ENCODE data around the gene THUMPD3.

THUMPD3 gene

DNA sequence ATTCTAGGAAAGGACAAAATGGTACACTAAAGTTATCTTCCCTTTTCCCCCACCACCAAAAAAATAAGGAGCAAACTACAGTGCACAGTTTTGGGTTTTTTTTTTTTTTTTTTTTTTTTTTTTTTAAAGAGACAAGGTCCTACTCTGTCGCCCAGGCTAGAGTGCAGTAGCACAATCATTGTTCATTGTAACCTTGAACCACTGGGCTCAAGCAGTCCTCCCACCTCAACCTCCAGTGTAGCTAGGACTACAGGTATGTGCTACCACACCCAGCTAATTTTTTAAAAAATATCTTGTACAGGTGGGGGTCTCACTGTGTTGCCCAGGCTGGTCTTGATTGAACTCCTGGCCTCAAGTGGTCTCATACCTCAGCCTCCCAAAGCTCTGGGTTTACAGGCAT lies 49.4 kb downstream of the THUMPD3 start:
- H3K79me2 ChIP-seq (ENCODE audit: insufficient read depth, low read length) = peaks cover 100% of the 10 kb centered on the region
- no peak overlapping the region for H3K9ac ChIP-seq (ENCODE audit: low read depth, low read length, poor library complexity, severe bottlenecking)
- peaks cover 99% of the 10 kb centered on the region for H4K20me1 ChIP-seq (ENCODE audit: insufficient read depth, low read length, poor library complexity, severe bottlenecking)
- no peak overlapping the region for H3K4me3 ChIP-seq (ENCODE audit: low read length, poor library complexity, severe bottlenecking)
- H3K4me1 ChIP-seq (ENCODE audit: insufficient read depth, low read length, poor library complexity, severe bottlenecking) = peaks cover 11% of the 10 kb centered on the region
- H3K9me3 ChIP-seq (ENCODE audit: insufficient read depth, low read depth, low read length) = no peaks in the 10 kb centered on the region
- H3K4me2 ChIP-seq (ENCODE audit: low read depth, low read length, poor library complexity, severe bottlenecking) = peak overlapping the region; percentile 29
- H3K27me3 ChIP-seq (ENCODE audit: insufficient read depth, low read length, poor library complexity, severe bottlenecking) = no peaks in the 10 kb centered on the region
- H3K9me2 ChIP-seq (replicated peaks; ENCODE audit: low read depth, low read length) = no peaks in the 10 kb centered on the region
- peaks cover 13% of the 10 kb centered on the region; the same call in 1 of the 2 replicates for H3K36me3 ChIP-seq (ENCODE audit: insufficient read depth, low read length)
- no peaks in the 10 kb centered on the region for H3F3A ChIP-seq (ENCODE audit: low read depth)
- no peak for TF ChIP-seq EZH2phosphoT487 (IDR thresholded peaks at IDR 0.05; ENCODE audit: borderline replicate concordance)
- TF ChIP-seq, protein P1, sequence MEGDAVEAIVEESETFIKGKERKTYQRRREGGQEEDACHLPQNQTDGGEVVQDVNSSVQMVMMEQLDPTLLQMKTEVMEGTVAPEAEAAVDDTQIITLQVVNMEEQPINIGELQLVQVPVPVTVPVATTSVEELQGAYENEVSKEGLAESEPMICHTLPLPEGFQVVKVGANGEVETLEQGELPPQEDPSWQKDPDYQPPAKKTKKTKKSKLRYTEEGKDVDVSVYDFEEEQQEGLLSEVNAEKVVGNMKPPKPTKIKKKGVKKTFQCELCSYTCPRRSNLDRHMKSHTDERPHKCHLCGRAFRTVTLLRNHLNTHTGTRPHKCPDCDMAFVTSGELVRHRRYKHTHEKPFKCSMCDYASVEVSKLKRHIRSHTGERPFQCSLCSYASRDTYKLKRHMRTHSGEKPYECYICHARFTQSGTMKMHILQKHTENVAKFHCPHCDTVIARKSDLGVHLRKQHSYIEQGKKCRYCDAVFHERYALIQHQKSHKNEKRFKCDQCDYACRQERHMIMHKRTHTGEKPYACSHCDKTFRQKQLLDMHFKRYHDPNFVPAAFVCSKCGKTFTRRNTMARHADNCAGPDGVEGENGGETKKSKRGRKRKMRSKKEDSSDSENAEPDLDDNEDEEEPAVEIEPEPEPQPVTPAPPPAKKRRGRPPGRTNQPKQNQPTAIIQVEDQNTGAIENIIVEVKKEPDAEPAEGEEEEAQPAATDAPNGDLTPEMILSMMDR (conservative IDR thresholded peaks at IDR 0.05; ENCODE audit: low read length) = no peak
- no peak overlapping the region for H2AFZ ChIP-seq (ENCODE audit: low read length)

DNA sequence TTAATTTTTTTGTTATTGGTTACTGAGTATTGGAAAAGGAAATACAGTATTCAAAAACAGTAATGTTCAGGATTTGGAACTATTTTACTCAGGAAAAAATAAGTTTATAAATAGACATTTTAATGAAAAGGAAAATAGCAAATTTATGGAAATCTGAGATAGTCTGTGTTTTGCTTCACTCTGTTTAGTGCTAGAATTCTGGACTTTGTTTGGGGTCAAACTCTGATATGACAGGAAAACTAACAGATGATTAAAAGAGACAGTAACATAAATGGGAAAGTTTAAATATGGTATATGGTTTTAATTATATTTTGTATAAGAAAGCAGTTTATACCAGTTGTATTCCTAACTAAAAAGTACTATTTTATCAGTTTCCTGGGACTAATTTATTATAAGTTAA lies 52.0 kb downstream of the THUMPD3 start:
- Histone ChIP-seq H3K79me2 (ENCODE audit: insufficient read depth, low read length) (peaks cover 99% of the 10 kb centered on the region), H3K4me2 (ENCODE audit: low read depth, low read length, poor library complexity, severe bottlenecking) (no peak overlapping the region), H3K4me1 (ENCODE audit: insufficient read depth, low read length, poor library complexity, severe bottlenecking) (peaks cover 9% of the 10 kb centered on the region), H3K27me3 (ENCODE audit: insufficient read depth, low read length, poor library complexity, severe bottlenecking) (no peaks in the 10 kb centered on the region), H4K20me1 (ENCODE audit: insufficient read depth, low read length, poor library complexity, severe bottlenecking) (peaks cover 88% of the 10 kb centered on the region), H3K9ac (ENCODE audit: low read depth, low read length, poor library complexity, severe bottlenecking) (no peak overlapping the region), H3K36me3 (ENCODE audit: insufficient read depth, low read length) (peaks cover 13% of the 10 kb centered on the region; the same call in 1 of the 2 replicates), H3F3A (ENCODE audit: low read depth) (no peaks in the 10 kb centered on the region), H3K9me2 (replicated peaks; ENCODE audit: low read depth, low read length) (no peaks in the 10 kb centered on the region), H3K9me3 (ENCODE audit: insufficient read depth, low read depth, low read length) (no peaks in the 10 kb centered on the region), H2AFZ (ENCODE audit: low read length) (no peak overlapping the region), H3K4me3 (ENCODE audit: low read length, poor library complexity, severe bottlenecking) (no peak overlapping the region)
- no peak for TF ChIP-seq EZH2phosphoT487 (IDR thresholded peaks at IDR 0.05; ENCODE audit: borderline replicate concordance)
- TF ChIP-seq, protein P1 (conservative IDR thresholded peaks at IDR 0.05; ENCODE audit: low read length) = no peak

DNA sequence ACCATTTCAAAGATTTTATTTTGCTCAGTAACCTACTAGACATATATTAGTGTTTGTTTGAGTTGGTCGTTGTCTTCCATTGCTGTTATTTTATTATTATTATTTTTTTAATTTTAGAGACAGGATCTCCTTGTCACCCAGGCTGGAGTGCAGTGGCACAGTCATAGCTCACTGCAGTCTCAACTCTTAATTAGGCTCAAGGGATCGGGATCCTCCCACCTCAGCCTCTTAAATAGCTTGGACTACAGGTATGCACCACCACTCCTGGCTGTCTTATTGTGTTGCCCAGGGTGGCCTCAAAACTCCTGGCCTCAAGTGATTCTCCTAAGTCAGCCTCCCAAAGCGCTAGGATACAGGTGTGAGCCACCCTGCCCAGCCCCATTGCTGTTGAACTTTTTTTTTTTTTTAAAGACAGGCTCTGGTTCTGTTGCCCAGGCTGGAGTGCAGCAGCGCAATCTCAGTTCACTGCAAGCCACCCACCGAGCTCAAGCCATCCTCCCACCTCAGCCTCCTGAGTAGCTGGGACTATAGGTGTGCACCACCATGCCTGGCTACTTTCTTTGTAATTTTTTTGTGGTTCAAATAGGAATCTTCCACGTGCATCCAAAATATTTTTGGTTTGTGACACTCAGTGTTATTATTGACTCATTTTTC lies 52.8 kb downstream of the THUMPD3 start:
- Histone ChIP-seq H4K20me1 (ENCODE audit: insufficient read depth, low read length, poor library complexity, severe bottlenecking) (peaks cover 88% of the 10 kb centered on the region), H3K4me3 (ENCODE audit: low read length, poor library complexity, severe bottlenecking) (no peak overlapping the region), H3K4me2 (ENCODE audit: low read depth, low read length, poor library complexity, severe bottlenecking) (no peak overlapping the region), H2AFZ (ENCODE audit: low read length) (no peak overlapping the region), H3K9ac (ENCODE audit: low read depth, low read length, poor library complexity, severe bottlenecking) (no peak overlapping the region), H3K9me2 (replicated peaks; ENCODE audit: low read depth, low read length) (no peaks in the 10 kb centered on the region), H3K4me1 (ENCODE audit: insufficient read depth, low read length, poor library complexity, severe bottlenecking) (peaks cover 4% of the 10 kb centered on the region), H3F3A (ENCODE audit: low read depth) (no peaks in the 10 kb centered on the region), H3K27me3 (ENCODE audit: insufficient read depth, low read length, poor library complexity, severe bottlenecking) (no peaks in the 10 kb centered on the region), H3K79me2 (ENCODE audit: insufficient read depth, low read length) (peaks cover 99% of the 10 kb centered on the region), H3K9me3 (ENCODE audit: insufficient read depth, low read depth, low read length) (no peaks in the 10 kb centered on the region), H3K36me3 (ENCODE audit: insufficient read depth, low read length) (peaks cover 13% of the 10 kb centered on the region; the same call in 1 of the 2 replicates)
- TF ChIP-seq, protein P1 (conservative IDR thresholded peaks at IDR 0.05; ENCODE audit: low read length) = no peak
- no peak for TF ChIP-seq EZH2phosphoT487 (IDR thresholded peaks at IDR 0.05; ENCODE audit: borderline replicate concordance)
